GM18508 (cell line): ENCODE measurements around the gene IGF2BP2.

ENCODE experiments used
- ATAC-seq: cut with Tn5 transposase; IDR thresholded peaks from one replicate; pipeline ENCODE4 v1.9.1; 2021; ENCODE audit warnings: moderate number of reproducible peaks; ENCODE audit not compliant: insufficient read depth, unreplicated experiment

The IGF2BP2 gene

GRCh38 chr3:185739264-185739701 is 85.6 kb downstream of the IGF2BP2 start:
- ATAC-seq = no peak

- no peak for ATAC-seq
Observed at GRCh38 chr3:185737740-185738680, 86.8 kb downstream of the IGF2BP2 start.

- no peak for ATAC-seq
Observed at GRCh38 chr3:185737020-185737419, 87.8 kb downstream of the IGF2BP2 start.

- no peak for ATAC-seq
Observed at GRCh38 chr3:185734725-185735096, 90.1 kb downstream of the IGF2BP2 start.

- ATAC-seq = no peak
Observed at GRCh38 chr3:185733980-185734724, 90.7 kb downstream of the IGF2BP2 start.

- ATAC-seq = no peak
Observed at GRCh38 chr3:185732782-185733181, 92.1 kb downstream of the IGF2BP2 start.

DNA sequence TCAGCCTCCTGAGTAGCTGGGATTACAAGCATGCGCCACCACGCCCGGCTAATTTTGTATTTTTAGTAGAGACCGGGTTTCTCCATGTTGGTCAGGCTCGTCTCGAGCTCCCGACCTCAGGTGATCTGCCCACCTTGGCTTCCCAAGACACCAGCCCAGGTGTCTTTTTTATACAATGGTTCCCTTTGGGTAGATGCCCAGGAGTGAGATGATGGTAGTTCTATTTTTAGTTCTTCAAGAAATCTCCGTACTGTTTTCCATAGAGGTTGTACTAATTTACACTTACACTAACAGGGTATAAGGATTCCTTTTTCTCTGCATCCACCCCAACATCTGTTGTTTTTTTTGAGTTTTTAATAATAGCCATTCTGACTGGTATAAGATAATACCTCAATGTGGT is 94.3 kb downstream of the IGF2BP2 start:
- no peak for ATAC-seq

GRCh38 chr3:185729337-185730055 is 95.3 kb downstream of the IGF2BP2 start:
- ATAC-seq = no peak

DNA sequence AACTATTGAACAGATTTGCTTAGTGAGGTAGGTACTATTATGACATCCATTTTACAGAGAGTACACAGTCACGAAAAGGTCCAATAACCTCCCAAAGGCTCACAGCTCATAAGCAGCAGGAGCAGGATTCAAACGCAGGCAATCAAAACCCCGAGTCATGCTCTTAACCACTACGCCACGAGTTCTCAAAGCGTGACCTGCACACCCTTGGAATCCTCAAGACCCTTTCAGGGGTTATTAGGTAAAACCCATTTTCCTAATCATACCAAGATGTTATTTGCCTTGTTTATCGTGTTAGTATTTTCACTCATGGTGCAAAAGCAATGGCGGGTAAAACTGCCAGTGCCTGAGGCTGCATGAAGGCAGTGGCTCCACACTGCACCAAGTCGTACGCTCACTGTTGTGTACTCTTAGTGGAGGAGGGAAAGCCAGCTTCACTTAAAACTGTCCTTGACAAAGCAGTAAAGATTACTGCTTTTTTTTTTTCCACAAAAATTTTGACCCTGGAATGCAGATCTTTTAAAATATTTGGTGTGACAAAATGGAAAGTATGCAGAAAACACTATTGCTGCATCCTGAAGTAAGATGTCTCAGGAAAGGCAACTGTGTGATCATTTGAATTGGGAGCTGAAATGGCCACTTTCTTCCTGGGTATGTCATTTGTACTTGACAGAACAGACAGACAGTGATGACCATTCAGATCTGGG is 96.1 kb downstream of the IGF2BP2 start:
- ATAC-seq = no peak

DNA sequence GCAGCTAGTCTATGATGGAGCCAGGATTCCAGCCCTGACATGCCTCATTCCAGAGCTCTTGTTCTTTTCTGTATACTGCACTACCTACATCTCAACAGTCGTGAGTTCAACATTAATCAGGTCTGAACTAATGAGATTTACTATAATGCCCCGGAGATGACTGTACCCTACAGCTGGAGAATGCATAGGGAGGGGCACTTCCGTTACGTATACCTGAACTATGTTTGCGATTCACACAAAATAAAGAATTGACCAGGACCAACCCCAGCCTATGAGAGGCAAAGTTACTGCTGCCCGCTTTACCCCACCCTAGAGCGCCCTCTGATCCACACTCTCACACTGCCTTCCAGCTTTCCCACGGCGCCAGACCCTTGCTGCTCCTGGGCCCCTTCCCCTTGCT is 97.0 kb downstream of the IGF2BP2 start:
- ATAC-seq = no peak

- no peak for ATAC-seq
Observed at GRCh38 chr3:185726254-185726967, 98.4 kb downstream of the IGF2BP2 start.

- ATAC-seq = no peak
Observed at GRCh38 chr3:185724761-185725160, 100.1 kb downstream of the IGF2BP2 start.

DNA sequence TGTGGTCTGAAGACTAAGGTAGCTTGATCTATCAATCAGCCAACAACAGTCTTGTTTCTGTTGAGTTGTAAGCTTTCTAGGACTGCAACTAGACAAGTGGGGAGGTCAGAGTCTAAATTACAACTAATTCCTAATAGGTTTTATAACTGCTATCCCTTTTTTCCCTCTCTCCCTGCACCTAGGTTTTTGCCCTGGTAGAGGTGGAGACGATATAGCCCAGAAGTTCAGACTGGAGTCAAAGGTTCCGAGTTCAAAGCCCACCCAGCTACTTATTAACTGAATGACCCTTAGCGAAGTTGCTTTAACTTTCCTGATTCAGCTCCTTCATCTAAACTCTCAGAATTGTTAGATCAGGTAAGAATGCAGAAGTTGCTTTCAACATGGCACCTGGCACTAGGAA is 100.6 kb downstream of the IGF2BP2 start:
- ATAC-seq = no peak

DNA sequence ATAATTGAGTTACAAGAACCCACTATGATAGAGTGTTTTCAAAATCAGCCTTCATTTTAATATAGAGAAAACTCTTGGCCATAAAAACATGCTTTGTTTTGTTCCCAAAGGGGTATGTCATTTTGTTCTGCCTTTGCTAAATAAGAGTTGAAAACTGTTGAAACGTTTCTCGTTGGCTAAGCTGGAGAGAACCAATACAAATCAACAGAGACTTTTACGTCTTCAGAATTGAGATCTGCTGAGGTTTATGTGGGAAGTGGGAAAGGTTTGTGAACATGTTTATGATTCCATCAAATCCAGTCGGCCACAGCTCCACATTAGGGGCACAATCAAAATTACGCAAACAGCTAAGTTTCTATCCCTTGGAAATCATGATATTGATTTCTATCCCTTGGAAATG is 102.0 kb downstream of the IGF2BP2 start:
- ATAC-seq = no peak

DNA sequence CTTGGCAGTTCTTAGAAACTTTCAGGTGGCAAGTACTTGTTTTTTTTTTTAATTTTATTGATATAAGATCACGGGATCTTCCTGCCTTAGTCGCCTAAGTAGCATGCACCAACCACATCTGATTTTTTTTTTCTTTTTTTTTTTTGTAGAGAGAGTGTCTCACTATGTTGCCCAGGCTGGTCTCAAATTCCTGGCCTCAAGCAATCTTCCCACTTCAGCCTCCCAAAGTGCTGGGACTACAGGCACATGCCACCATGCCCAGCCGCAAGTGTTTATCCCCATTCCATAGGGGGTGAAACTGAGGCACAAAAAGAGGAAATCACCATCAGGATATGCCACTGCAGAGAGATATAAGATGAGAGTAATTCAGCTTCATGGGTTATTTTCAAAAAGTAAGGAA is 102.9 kb downstream of the IGF2BP2 start:
- ATAC-seq = no peak

- no peak for ATAC-seq
Observed at GRCh38 chr3:185720326-185720725, 104.5 kb downstream of the IGF2BP2 start.

DNA sequence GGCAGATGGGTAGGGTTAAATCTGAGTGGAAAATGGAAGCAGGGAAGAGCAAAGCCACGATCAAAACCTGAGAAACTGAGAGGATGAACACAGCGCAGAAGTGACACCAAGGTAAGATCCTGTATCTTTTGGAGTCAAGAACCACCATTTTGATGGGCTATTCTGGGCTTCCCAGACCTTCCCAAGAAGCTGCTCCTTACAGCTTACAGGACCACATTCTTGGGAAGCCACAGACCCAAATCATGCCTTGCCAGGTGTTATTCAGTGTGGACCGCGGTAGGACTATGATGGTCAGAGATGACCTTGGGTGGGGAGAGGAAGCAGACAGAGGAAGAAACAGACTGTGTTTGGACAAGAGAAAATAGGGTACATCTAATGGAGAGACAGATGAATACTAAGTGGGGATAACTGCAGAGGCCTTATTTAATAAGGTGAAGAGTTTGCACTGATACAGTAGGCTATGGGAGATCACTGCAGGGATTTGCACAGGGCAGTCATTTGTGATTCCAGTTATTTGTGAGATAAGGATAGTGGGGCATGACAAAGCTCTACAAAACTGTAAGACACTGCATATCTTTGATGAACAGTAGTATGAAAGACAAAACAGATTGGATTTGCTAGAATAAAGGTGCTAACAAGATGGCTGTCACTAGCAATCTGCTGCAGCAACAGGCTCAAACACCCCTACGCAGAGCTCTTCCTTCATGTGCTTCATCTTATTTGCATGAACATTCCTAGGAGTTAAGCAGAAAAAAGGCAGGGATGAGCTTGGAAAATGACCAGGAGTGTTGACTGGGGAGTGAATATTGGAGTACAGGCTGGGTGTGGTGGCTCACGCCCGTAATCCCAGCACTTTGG is 105.9 kb downstream of the IGF2BP2 start:
- ATAC-seq = no peak

DNA sequence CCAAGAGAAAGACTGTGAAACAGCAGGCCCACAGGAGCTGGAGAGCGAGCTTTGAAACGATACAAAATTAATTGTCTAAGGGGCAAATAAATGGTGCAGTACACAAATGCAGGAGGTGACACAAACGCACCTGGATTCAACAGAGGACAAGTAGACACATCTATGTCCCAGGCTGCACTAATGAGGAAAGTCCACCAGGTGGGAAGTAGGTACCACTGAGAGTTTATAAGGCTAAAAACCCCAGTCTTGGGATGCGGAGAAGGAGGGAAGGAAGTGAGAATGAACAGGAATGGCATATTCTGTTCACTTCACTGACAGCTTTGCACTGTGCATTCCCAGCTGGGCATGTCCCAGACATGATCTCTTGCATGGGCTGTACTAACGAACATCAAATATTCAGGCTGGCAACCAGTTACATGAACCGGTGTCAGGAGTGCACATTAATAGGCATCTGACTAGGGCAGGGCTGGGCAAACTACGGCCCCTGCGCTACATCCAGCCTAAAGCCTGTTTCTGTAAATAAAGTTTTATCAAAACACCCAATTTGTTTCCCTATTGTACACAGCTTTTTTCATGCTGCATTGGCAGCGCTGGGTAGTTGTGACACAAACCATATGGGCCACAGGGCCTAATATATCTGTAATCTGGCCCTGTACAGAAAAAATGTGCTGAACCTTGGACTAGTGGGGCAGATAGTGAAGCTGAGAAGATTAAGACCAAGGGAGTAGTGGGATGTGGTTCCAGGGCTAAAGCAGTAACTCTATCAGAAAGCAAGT is 107.0 kb downstream of the IGF2BP2 start:
- ATAC-seq = no peak
